H1 (cell line): ENCODE data around the gene EN2. TPM values are rescaled to one million over a fixed set of nuclear protein-coding genes. Genes with fewer than 3 reads are reported as not detected.
A peak's percentile ranks its signal among the peaks of the same experiment; 100 is the strongest.

ENCODE experiments used
- CTCF ChIA-PET: fragments of 300-600 bp; sonication (Branson Sonifier 250); formaldehyde crosslinking; loops from one replicate; lab custom pipeline; 2021; ENCODE audit not compliant: partially characterized antibody; lab: Charles Lee
- POLR2A ChIA-PET: fragments of 300-600 bp; sonication (Branson Sonifier 250); formaldehyde crosslinking; loops from one replicate; lab custom pipeline; 2021; ENCODE audit warnings: inconsistent platforms; ENCODE audit not compliant: partially characterized antibody; lab: Charles Lee
- DNase-seq, 2 experiments: peaks; one replicate each; pipeline versions ENCODE4 v3.0.0 to v3.0.0-alpha.2; 2010 to 2022; ENCODE audit warnings: low spot score in 2 of 2, low read depth in 1 of 2, mixed read lengths in 1 of 2
- FAIRE-seq: peaks from 2 replicates; lab custom pipeline; 2011; peaks lifted over from hg19 to GRCh38; lab: Jason Lieb, UNC
- H2AFZ ChIP-seq: 2 replicates; pipeline ENCODE4 v1.8.1; 2012; ENCODE audit warnings: low read length, inconsistent platforms
- H2AK5ac ChIP-seq: 2 replicates; pipeline ENCODE4 v1.6.1; 2013; ENCODE audit warnings: low read depth, low read length
- H2BK120ac ChIP-seq: replicated peaks from 2 replicates; pipeline ENCODE3; 2013; ENCODE audit warnings: low read depth, low read length, inconsistent platforms
- H2BK12ac ChIP-seq: 2 replicates; pipeline ENCODE4 v1.6.1; 2013; ENCODE audit warnings: low read depth, low read length
- H2BK15ac ChIP-seq: 2 replicates; pipeline ENCODE4 v1.6.1; 2013; ENCODE audit warnings: low read length
- H2BK20ac ChIP-seq: 2 replicates; pipeline ENCODE4 v1.6.1; 2013; ENCODE audit warnings: low read length
- H2BK5ac ChIP-seq: 2 replicates; pipeline ENCODE4 v1.6.1; 2013; ENCODE audit warnings: low read depth, low read length
- H3K14ac ChIP-seq: 2 replicates; pipeline ENCODE4 v1.6.1; 2013; ENCODE audit warnings: inconsistent platforms; ENCODE audit not compliant: insufficient read length
- H3K18ac ChIP-seq: 2 replicates; pipeline ENCODE4 v1.6.1; 2013; ENCODE audit warnings: low read length; ENCODE audit errors: extremely low read depth
- H3K23ac ChIP-seq: 2 replicates; pipeline ENCODE4 v1.6.1; 2013; ENCODE audit warnings: inconsistent platforms; ENCODE audit not compliant: insufficient read length
- H3K23me2 ChIP-seq: 2 replicates; pipeline ENCODE4 v1.6.1; 2013; ENCODE audit warnings: low read depth, low read length
- H3K27ac ChIP-seq: 2 replicates; pipeline ENCODE4 v1.6.1; 2011; ENCODE audit warnings: low read depth, low read length, inconsistent platforms
- H3K27me3 ChIP-seq, 4 experiments: replicated peaks in 1 of 4; 1 replicate in 1 of 4; 2 replicates in 3 of 4; pipeline versions ENCODE4 v1.6.1 to v1.8.1; 2011 to 2013; ENCODE audit warnings: low read length in 3 of 4, mild to moderate bottlenecking in 3 of 4, inconsistent platforms in 2 of 4, mixed read lengths in 2 of 4, moderate library complexity in 1 of 4; ENCODE audit not compliant: control insufficient read depth in 3 of 4, insufficient read depth in 3 of 4; ENCODE audit errors: extremely low read depth in 1 of 4
- H3K36me3 ChIP-seq, 4 experiments: 2 replicates each; pipeline versions ENCODE4 v1.6.1 to v1.8.1; 2011 to 2013; ENCODE audit warnings: mild to moderate bottlenecking in 4 of 4, low read length in 3 of 4, moderate library complexity in 2 of 4, control low read depth in 1 of 4, inconsistent platforms in 1 of 4; ENCODE audit not compliant: insufficient read depth in 4 of 4, control insufficient read depth in 2 of 4
- H3K4ac ChIP-seq: replicated peaks from 2 replicates; pipeline ENCODE3; 2013; ENCODE audit warnings: low read length, low read depth, mixed read lengths, inconsistent platforms; ENCODE audit not compliant: insufficient read length
- H3K4me1 ChIP-seq, 4 experiments: replicated peaks in 1 of 4; 1 replicate in 1 of 4; 2 replicates in 3 of 4; pipeline versions ENCODE4 v1.6.1 to v1.8.1; 2011 to 2013; ENCODE audit warnings: low read length in 3 of 4, inconsistent platforms in 2 of 4, mixed read lengths in 1 of 4; ENCODE audit not compliant: insufficient read depth in 4 of 4, control insufficient read depth in 3 of 4
- H3K4me2 ChIP-seq, 2 experiments: 2 replicates each; pipeline versions ENCODE4 v1.6.1 to v1.8.1; 2011 to 2013; ENCODE audit warnings: low read depth in 2 of 2, low read length in 2 of 2, control low read depth in 1 of 2, inconsistent platforms in 1 of 2, mild to moderate bottlenecking in 1 of 2; ENCODE audit not compliant: insufficient read depth in 1 of 2
- H3K4me3 ChIP-seq, 4 experiments: fragments of 200-600, 300-600 bp in 1 of 4; sonication (generic), shearing (Covaris generic), sonication (Bioruptor Twin) in 1 of 4; 2 replicates each; pipeline versions ENCODE4 v1.5.1 to v1.8.1; 2011 to 2016; ENCODE audit warnings: low read length in 4 of 4, low read depth in 3 of 4, control low read depth in 2 of 4, inconsistent platforms in 2 of 4, mild to moderate bottlenecking in 2 of 4, mixed read lengths in 1 of 4, moderate library complexity in 1 of 4; ENCODE audit not compliant: insufficient read depth in 2 of 4; ENCODE audit errors: extremely low read depth in 1 of 4
- H3K56ac ChIP-seq: replicated peaks from 2 replicates; pipeline ENCODE3; 2013; ENCODE audit warnings: low read depth, mild to moderate bottlenecking, mixed read lengths, low read length, inconsistent platforms; ENCODE audit not compliant: insufficient read length
- H3K79me1 ChIP-seq: 2 replicates; pipeline ENCODE4 v1.6.1; 2013; ENCODE audit warnings: low read depth, low read length, control low read depth
- H3K79me2 ChIP-seq, 2 experiments: 2 replicates each; pipeline versions ENCODE4 v1.6.1 to v1.8.1; 2012 to 2013; ENCODE audit warnings: low read length in 2 of 2, mild to moderate bottlenecking in 2 of 2, inconsistent platforms in 1 of 2; ENCODE audit not compliant: insufficient read depth in 2 of 2, control insufficient read depth in 1 of 2
- H3K9ac ChIP-seq, 4 experiments: replicated peaks in 1 of 4; 1 replicate in 1 of 4; 2 replicates in 3 of 4; pipeline versions ENCODE4 v1.6.1 to v1.8.1; 2011 to 2013; ENCODE audit warnings: low read depth in 3 of 4, low read length in 3 of 4, control low read depth in 2 of 4, mild to moderate bottlenecking in 2 of 4, moderate library complexity in 2 of 4, inconsistent platforms in 1 of 4; ENCODE audit errors: extremely low read depth in 1 of 4
- H3K9me3 ChIP-seq, 2 experiments: 2 replicates each; pipeline versions ENCODE4 v1.6.1 to v1.8.1; 2012 to 2013; ENCODE audit warnings: mild to moderate bottlenecking in 2 of 2, moderate library complexity in 2 of 2, control low read depth in 1 of 2, inconsistent platforms in 1 of 2, low read depth in 1 of 2, low read length in 1 of 2, mixed read lengths in 1 of 2; ENCODE audit not compliant: insufficient read depth in 2 of 2
- H4K20me1 ChIP-seq, 2 experiments: replicated peaks in 1 of 2; 2 replicates each; pipeline versions ENCODE3 to v1.8.1; 2011 to 2013; ENCODE audit warnings: inconsistent platforms in 2 of 2, low read length in 2 of 2, mild to moderate bottlenecking in 1 of 2; ENCODE audit not compliant: insufficient read depth in 2 of 2, control insufficient read depth in 1 of 2
- H4K5ac ChIP-seq: 2 replicates; pipeline ENCODE4 v1.6.1; 2013; ENCODE audit warnings: low read length, low read depth, mixed read lengths, inconsistent platforms; ENCODE audit not compliant: insufficient read length
- H4K8ac ChIP-seq: 2 replicates; pipeline ENCODE4 v1.8.0; 2013; ENCODE audit warnings: mild to moderate bottlenecking, moderate library complexity, low read length, inconsistent platforms; ENCODE audit not compliant: insufficient read depth; ENCODE audit errors: extremely low read depth
- H4K91ac ChIP-seq: replicated peaks from 2 replicates; pipeline ENCODE3; 2013; ENCODE audit warnings: low read length, mixed read lengths, inconsistent platforms; ENCODE audit not compliant: insufficient read length
- CHD1 ChIP-seq: IDR thresholded peaks from 2 replicates; pipeline ENCODE4 v1.6.1; 2012; ENCODE audit warnings: low read depth, low read length, improper control_type of control experiment
- SUZ12 ChIP-seq: fragments of 200-600 bp; sonication (generic); IDR thresholded peaks from 2 replicates; pipeline ENCODE4 v1.6.1; 2012; ENCODE audit warnings: mild to moderate bottlenecking, inconsistent platforms, low read length, moderate library complexity, mixed read lengths
- WGBS, 2 experiments: shearing (Covaris generic) in 1 of 2; methylation state at CpG; one replicate each; pipeline versions ENCODE4 v1.1.6 to v1.1.7; 2013 to 2015; ENCODE audit warnings: low lambda C conversion rate in 2 of 2, mixed read lengths in 2 of 2, inconsistent platforms in 1 of 2, low coverage in 1 of 2, missing lambda C conversion rate in 1 of 2; ENCODE audit not compliant: insufficient replicate concordance in 2 of 2, insufficient coverage in 1 of 2, insufficient read length in 1 of 2; ENCODE audit errors: extremely low coverage in 1 of 2, missing lambda C conversion rate in 1 of 2; 5-methylcytosine and 5-hydroxymethylcytosine counted together
- polyA plus RNA-seq, 7 experiments: library from polyadenylated mRNA; depleted of rRNA in 3 of 7; stranded (reverse) in 5 of 7; unstranded in 2 of 7; fragments of >200 nt in 5 of 7; fragments of 200-250 nt in 2 of 7; gene quantifications; 1 replicate in 5 of 7; 2 replicates in 1 of 7; 4 replicates in 1 of 7; pipeline versions ENCODE4 v1.2.1 to v1.2.3, GENCODE V29; 2011 to 2013; ENCODE audit warnings: missing spikeins in 2 of 7, mixed read lengths in 2 of 7
- total RNA-seq: library from RNA; stranded (reverse); fragmentation: NEBNext Ultra II Directional; extraction: Animal tissue kit (Norgen Biotek cat#: 25700); gene quantifications from 2 replicates; pipeline ENCODE4 v1.2.1, GENCODE V29; 2021

Gene EN2
- total and polyA plus RNA-seq, 2 of the 8 experiments (the other 6 are each of a cell fraction or from before 2014, with no cell fraction given): not detected

DNA sequence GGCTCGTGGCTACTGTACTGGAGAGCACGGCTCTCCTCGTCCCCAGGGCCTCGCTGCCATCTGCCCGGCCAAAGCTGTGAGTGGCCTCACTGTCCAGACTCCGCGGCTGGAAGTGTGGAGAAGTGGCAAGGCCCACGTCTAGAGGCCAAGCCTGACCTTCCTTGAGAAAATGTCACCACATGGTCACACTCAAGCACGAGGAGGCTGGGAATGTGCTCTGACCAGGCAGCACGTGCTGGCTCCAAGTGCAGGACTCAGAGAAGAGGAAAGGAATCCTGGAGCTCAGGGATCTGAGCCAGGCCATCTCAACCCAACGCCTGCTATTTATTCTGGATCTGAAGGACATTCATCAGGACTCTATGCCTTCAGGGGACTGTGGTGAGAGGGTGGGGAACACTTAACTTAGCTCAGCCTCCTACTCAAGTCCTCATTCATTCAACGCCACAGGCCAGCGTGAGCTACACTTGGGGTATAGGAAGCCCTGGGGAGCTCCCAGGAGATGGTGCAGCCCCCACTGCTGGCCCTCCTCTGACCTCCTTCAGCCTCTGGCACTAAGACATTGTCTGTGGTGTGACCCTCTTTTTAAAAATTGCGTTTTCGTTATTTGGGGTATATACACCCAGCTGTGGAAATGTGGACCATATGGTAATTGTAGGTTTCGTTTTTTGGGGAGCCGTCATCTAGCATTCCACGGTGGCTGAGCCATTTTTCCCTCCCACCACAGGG lies 29.0 kb downstream of the EN2 start:
- Histone ChIP-seq H2BK12ac (no peak overlapping the region), H3K18ac (no peak overlapping the region), H4K91ac (no peak overlapping the region), H3K4me2 (no peak overlapping the region), H3K27me3 (peaks cover 16 to 82% (median 64%) of the 10 kb centered on the region in 4 experiments), H3K56ac (no peak overlapping the region), H3K4me3 (no peak overlapping the region), H2BK120ac (no peak overlapping the region), H3K4me1 (peaks cover 0 to 19% (median 15%) of the 10 kb centered on the region in 4 experiments; a peak in 6 of 7 replicates), H2BK5ac (no peak overlapping the region), H3K79me2 (no peaks in the 10 kb centered on the region), H3K4ac (no peak overlapping the region), H3K79me1 (no peaks in the 10 kb centered on the region), H2BK15ac (0 out of 2 replicates have a peak overlapping the region, but pooled peaks have one; percentile 81), H3K27ac (no peak overlapping the region), H3K23me2 (peaks cover 3% of the 10 kb centered on the region; the same call in 1 of the 2 replicates), H4K8ac (0 out of 2 replicates have a peak overlapping the region, but pooled peaks have one; percentile 29), H4K5ac (no peak overlapping the region), H4K20me1 (peaks cover 0 to 3% of the 10 kb centered on the region in 2 experiments), H3K9me3 (no peaks in the 10 kb centered on the region), H2BK20ac (no peak overlapping the region), H3K9ac (no peak overlapping the region), H2AK5ac (no peak overlapping the region), H3K14ac (no peak overlapping the region), H2AFZ (no peak overlapping the region), H3K36me3 (no peaks in the 10 kb centered on the region; a peak in 1 of 8 replicates), H3K23ac (no peak overlapping the region)
- WGBS, 2 experiments: 87% methylated on average over 18 of the region's 18 CpGs; no CpG with 5 or more reads in 1 of the 2 experiments
- TF ChIP-seq CHD1: no peak
- 0 out of 2 replicates have a peak, but pooled peaks have one; percentile 18 for TF ChIP-seq SUZ12
- DNase-seq: no peak
- CTCF ChIA-PET: interaction anchor here (0.6 to 1.3 kb wide), 9 partner anchors 9 to 273 kb away, joined by 3 to 4 read pairs (median 3); no protein-coding TSS in a partner anchor
- POLR2A ChIA-PET: interaction anchor here (1.5 kb wide), 1 partner anchor 9 kb away, joined by 4 read pairs; no protein-coding TSS in a partner anchor
- FAIRE-seq: no peak
